GM19099 (cell line): ENCODE results near the gene ADCY7.

Experiments
- POLR2A ChIP-seq: IDR thresholded peaks from 3 replicates; pipeline ENCODE4 v1.6.1; 2011; ENCODE audit warnings: low read depth; ENCODE audit not compliant: insufficient read length; ENCODE audit errors: extremely low read depth

ADCY7 gene

GRCh38 chr16:50246299-50247122, 19.8 kb upstream of the ADCY7 start:
- no peak for TF ChIP-seq POLR2A

- TF ChIP-seq POLR2A, result no peak
These were observed 19.0 kb upstream of the ADCY7 start for GRCh38 chr16:50247123-50247905.

- no peak for TF ChIP-seq POLR2A
These were observed 18.3 kb upstream of the ADCY7 start for GRCh38 chr16:50247906-50248608.

GRCh38 chr16:50248845-50249244, 17.5 kb upstream of the ADCY7 start:
- no peak for TF ChIP-seq POLR2A

GRCh38 chr16:50251375-50252081, 14.8 kb upstream of the ADCY7 start:
- TF ChIP-seq POLR2A, result no peak

GRCh38 chr16:50252082-50252611, 14.2 kb upstream of the ADCY7 start:
- no peak for TF ChIP-seq POLR2A

GRCh38 chr16:50252874-50253513, 13.4 kb upstream of the ADCY7 start:
- no peak for TF ChIP-seq POLR2A

GRCh38 chr16:50253514-50253910, 12.8 kb upstream of the ADCY7 start:
- no peak for TF ChIP-seq POLR2A

- TF ChIP-seq POLR2A, result no peak
These were observed 12.3 kb upstream of the ADCY7 start for GRCh38 chr16:50254072-50254471.

GRCh38 chr16:50255538-50255937, 10.8 kb upstream of the ADCY7 start:
- TF ChIP-seq POLR2A, result no peak

GRCh38 chr16:50256604-50257003, 9.7 kb upstream of the ADCY7 start:
- no peak for TF ChIP-seq POLR2A

- no peak for TF ChIP-seq POLR2A
These were observed 8.5 kb upstream of the ADCY7 start for GRCh38 chr16:50257876-50258275.

GRCh38 chr16:50259334-50260205, 6.8 kb upstream of the ADCY7 start:
- TF ChIP-seq POLR2A, result no peak
